ENCODE measurements around the gene CRIM1. TPM values are rescaled to one million over a fixed set of nuclear protein-coding genes. Genes with fewer than 3 reads are reported as not detected.
A peak's percentile ranks its signal among the peaks of the same experiment; 100 is the strongest.

CRIM1 gene
- total RNA-seq, 4 donors from 2014 or later: 16.4 to 107 (median 29.9) TPM

DNA sequence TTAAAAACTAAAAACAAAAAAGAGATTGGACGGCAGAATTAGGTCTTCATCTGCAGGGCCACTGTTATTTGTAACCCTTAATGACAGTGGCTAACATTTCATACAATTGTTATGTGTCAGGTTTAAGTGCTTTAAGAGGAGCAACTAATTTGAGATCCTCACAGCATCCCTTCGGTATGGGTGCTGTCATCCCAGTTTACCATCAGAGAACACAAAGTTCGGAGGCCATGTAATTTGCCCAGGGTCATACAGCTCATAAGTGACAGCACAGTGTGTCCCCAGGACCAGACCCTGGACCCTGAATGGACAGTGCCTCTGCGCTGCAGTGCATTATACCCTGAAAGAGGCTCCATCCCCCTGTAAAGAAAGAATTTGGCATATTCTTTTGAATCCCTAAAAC is 127.7 kb downstream of the CRIM1 start:
- intact Hi-C loops (cut with DNase I): no loop called here
- Histone ChIP-seq H3K4me1 (peaks cover 10 to 42% (median 26%) of the 10 kb centered on the region in 3 donors), H3K4me3 (no peak overlapping the region), H3K36me3 (peaks cover 0 to 61% (median 6%) of the 10 kb centered on the region in 3 donors), H3K27me3 (no peaks in the 10 kb centered on the region), H3K27ac (no peak overlapping the region), H3K9me3 (no peaks in the 10 kb centered on the region)
- WGBS, 2 donors: 94 to 95% methylated on average over 4 of the region's 4 CpGs
- no peak for DNase-seq
- no peak for TF ChIP-seq POLR2A (IDR thresholded peaks at IDR 0.05)
- TF ChIP-seq, protein P1, sequence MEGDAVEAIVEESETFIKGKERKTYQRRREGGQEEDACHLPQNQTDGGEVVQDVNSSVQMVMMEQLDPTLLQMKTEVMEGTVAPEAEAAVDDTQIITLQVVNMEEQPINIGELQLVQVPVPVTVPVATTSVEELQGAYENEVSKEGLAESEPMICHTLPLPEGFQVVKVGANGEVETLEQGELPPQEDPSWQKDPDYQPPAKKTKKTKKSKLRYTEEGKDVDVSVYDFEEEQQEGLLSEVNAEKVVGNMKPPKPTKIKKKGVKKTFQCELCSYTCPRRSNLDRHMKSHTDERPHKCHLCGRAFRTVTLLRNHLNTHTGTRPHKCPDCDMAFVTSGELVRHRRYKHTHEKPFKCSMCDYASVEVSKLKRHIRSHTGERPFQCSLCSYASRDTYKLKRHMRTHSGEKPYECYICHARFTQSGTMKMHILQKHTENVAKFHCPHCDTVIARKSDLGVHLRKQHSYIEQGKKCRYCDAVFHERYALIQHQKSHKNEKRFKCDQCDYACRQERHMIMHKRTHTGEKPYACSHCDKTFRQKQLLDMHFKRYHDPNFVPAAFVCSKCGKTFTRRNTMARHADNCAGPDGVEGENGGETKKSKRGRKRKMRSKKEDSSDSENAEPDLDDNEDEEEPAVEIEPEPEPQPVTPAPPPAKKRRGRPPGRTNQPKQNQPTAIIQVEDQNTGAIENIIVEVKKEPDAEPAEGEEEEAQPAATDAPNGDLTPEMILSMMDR (IDR thresholded peaks at IDR 0.05): no peak

DNA sequence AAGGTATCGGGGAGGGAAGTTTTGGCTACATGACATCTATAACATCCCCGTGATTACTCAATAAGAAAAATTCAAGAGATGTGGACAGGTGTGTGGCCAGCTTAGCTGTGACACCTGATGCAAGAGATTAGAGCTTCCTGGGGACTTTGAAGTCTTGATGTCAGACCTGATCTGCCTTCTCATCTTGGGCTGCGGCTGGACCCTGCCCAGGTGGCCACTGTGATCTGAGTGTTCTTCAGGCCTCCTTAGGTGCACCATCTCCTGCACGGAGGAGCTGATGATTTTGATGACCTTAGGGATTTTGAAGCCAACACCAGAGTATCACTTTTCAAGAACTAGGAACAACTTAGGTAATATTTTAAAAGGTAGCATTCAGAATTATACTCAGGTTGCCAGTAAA is 128.9 kb downstream of the CRIM1 start:
- 89 to 92% methylated on average over 4 of the region's 4 CpGs for WGBS, 2 donors
- TF ChIP-seq, protein P1 (IDR thresholded peaks at IDR 0.05): no peak
- no peak for TF ChIP-seq POLR2A (IDR thresholded peaks at IDR 0.05)
- no peaks in the 10 kb centered on the region for H3K27me3 ChIP-seq
- H3K4me1 ChIP-seq: peaks cover 10 to 41% (median 28%) of the 10 kb centered on the region in 3 donors
- DNase-seq: no peak
- H3K4me3 ChIP-seq: no peak overlapping the region
- H3K9me3 ChIP-seq: no peaks in the 10 kb centered on the region
- intact Hi-C loops (cut with DNase I): no loop called here
- H3K36me3 ChIP-seq: peaks cover 0 to 59% (median 2%) of the 10 kb centered on the region in 3 donors
- H3K27ac ChIP-seq: peak overlapping the region in 3 of 4 donors; percentile 64 to 74 (median 71)

DNA sequence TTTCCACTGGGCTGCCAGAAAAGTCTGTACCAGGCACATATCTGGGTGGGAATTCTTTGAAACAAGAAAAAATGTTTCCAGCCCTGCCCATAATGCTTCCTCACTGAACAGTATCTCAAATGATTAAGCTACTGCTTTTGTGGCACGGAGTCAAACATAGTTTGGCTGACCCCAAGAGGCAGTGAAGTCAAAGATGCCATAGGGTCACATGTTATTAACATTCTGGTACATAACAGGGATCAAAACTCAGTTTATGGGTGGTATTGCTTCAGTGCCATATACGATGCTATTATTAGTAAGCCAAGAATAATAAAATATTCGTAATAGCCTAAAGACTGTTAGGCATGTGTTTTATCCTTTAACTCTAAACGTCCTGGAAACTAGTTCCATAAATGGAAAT is 129.9 kb downstream of the CRIM1 start:
- no peaks in the 10 kb centered on the region for H3K9me3 ChIP-seq
- intact Hi-C loops (cut with DNase I): no loop called here
- no peaks in the 10 kb centered on the region for H3K27me3 ChIP-seq
- DNase-seq: no peak
- H3K4me3 ChIP-seq: no peak overlapping the region
- TF ChIP-seq, protein P1 (IDR thresholded peaks at IDR 0.05): no peak
- no peak for TF ChIP-seq POLR2A (IDR thresholded peaks at IDR 0.05)
- peaks cover 0 to 48% (median 0%) of the 10 kb centered on the region in 3 donors for H3K36me3 ChIP-seq
- H3K4me1 ChIP-seq: peaks cover 10 to 42% (median 31%) of the 10 kb centered on the region in 3 donors
- H3K27ac ChIP-seq: peak overlapping the region; percentile 41 to 74 (median 68)
- 17 to 34% methylated on average over 4 of the region's 4 CpGs for WGBS, 2 donors

DNA sequence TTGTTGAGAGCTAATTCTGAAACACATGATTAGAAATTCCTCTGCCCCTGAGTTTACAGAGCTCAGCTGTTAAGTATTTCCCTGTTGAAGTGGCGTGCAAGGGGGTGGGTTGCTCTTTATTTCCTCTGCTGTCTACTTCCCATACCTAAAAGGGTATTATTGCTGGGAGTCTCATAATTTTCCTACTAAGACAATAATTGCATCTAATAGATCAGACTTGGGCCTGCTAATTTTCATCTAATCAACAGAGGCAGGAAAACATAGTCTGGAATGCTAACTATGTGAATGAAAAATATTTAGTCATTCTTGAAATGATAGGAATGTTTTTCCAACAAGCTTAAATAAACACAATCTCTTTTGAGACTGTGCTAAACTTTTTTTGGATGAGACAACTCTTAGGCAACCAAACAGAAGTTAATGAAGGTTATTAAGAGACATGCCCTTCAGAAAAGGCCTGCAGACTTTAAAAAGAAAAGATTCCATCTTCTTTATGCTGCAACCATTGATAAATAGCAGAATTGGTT is 131.0 kb downstream of the CRIM1 start:
- TF ChIP-seq, protein P1 (IDR thresholded peaks at IDR 0.05): no peak
- no peak for TF ChIP-seq POLR2A (IDR thresholded peaks at IDR 0.05)
- DNase-seq: no peak
- peaks cover 10 to 48% (median 31%) of the 10 kb centered on the region in 3 donors for H3K4me1 ChIP-seq
- H3K27ac ChIP-seq: peak overlapping the region; percentile 52 to 74 (median 68)
- no peaks in the 10 kb centered on the region for H3K9me3 ChIP-seq
- peaks cover 0 to 37% (median 0%) of the 10 kb centered on the region in 3 donors for H3K36me3 ChIP-seq
- intact Hi-C loops (cut with DNase I): no loop called here
- no peaks in the 10 kb centered on the region for H3K27me3 ChIP-seq
- 64 to 79% methylated on average over 1 of the region's 1 CpG for WGBS, 2 donors
- no peak overlapping the region for H3K4me3 ChIP-seq

DNA sequence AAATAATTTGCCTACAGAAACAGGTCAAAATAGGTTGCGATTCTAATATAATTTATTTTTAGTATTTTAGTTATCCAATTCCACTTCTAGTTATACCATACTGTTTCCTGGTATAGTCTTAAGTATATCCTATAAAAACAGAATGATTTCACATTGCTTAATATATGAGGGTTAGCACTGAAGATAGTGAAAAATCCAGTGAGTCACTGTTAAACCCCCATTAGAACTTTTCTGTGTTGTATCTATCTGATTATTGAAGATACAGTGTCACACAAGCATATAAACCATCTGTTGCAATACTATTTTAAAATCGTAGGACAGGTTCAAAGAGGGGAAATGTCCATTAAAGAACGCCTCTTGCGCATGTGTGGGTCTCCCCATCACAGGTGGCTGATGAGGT is 132.4 kb downstream of the CRIM1 start:
- H3K4me1 ChIP-seq: peaks cover 10 to 54% (median 31%) of the 10 kb centered on the region in 3 donors
- H3K36me3 ChIP-seq: peaks cover 0 to 27% (median 0%) of the 10 kb centered on the region in 3 donors
- no peak for DNase-seq
- no peaks in the 10 kb centered on the region for H3K27me3 ChIP-seq
- peak overlapping the region in 1 of 4 donors; percentile 71 for H3K27ac ChIP-seq
- intact Hi-C loops (cut with DNase I): no loop called here
- 88 to 96% methylated on average over 4 of the region's 4 CpGs for WGBS, 2 donors
- H3K9me3 ChIP-seq: no peaks in the 10 kb centered on the region
- H3K4me3 ChIP-seq: no peak overlapping the region
- TF ChIP-seq, protein P1 (IDR thresholded peaks at IDR 0.05): no peak
- no peak for TF ChIP-seq POLR2A (IDR thresholded peaks at IDR 0.05)
